Measurements from ENCODE around the gene CTXND2.
A peak's percentile ranks its signal among the peaks of the same experiment; 100 is the strongest.
"Not testable (repeated sequence)": the region's sequence is repeated elsewhere in the genome, so short reads cannot be mapped to it uniquely, and the experiment has no call there.

Gene CTXND2

GRCh38 chr1:150887018-150887417 is at the start of gene CTXND2:
TSS of gene CTXND2 (plus strand) at chr1:150887136. CDS start at chr1:150912315, 25,179 bp downstream.
- peak; percentile 99 for DNase-seq

GRCh38 chr1:150840850-150841249 is 46.1 kb upstream of the CTXND2 start:
- DNase-seq = not testable (repeated sequence)

GRCh38 chr1:150841626-150842025 is 45.3 kb upstream of the CTXND2 start:
- DNase-seq = no peak

GRCh38 chr1:150842343-150842742 is 44.6 kb upstream of the CTXND2 start:
- DNase-seq = no peak

- DNase-seq = no peak
These were observed 44.0 kb upstream of the CTXND2 start for GRCh38 chr1:150842964-150843363.

- no peak for DNase-seq
These were observed 43.5 kb upstream of the CTXND2 start for GRCh38 chr1:150843474-150843873.

- DNase-seq = no peak
These were observed 40.3 kb upstream of the CTXND2 start for GRCh38 chr1:150846473-150847146.

GRCh38 chr1:150850801-150851362 is 36.1 kb upstream of the CTXND2 start:
- DNase-seq = not testable (repeated sequence)

- not testable (repeated sequence) for DNase-seq
These were observed 34.2 kb upstream of the CTXND2 start for GRCh38 chr1:150852734-150853133.

GRCh38 chr1:150863724-150864123 is 23.2 kb upstream of the CTXND2 start:
- DNase-seq = no peak

GRCh38 chr1:150864200-150864599 is 22.7 kb upstream of the CTXND2 start:
- not testable (repeated sequence) for DNase-seq

GRCh38 chr1:150869683-150870082 is 17.3 kb upstream of the CTXND2 start:
- no peak for DNase-seq

GRCh38 chr1:150872572-150872971 is 14.4 kb upstream of the CTXND2 start:
- DNase-seq = no peak

GRCh38 chr1:150873521-150873920 is 13.4 kb upstream of the CTXND2 start:
- no peak for DNase-seq

- no peak for DNase-seq
These were observed 12.3 kb upstream of the CTXND2 start for GRCh38 chr1:150874455-150875196.

- DNase-seq = no peak
These were observed 11.5 kb upstream of the CTXND2 start for GRCh38 chr1:150875197-150876118.

- DNase-seq = peak; percentile 36
These were observed 10.8 kb upstream of the CTXND2 start for GRCh38 chr1:150876119-150876454.

- DNase-seq = not testable (repeated sequence)
These were observed 8.0 kb upstream of the CTXND2 start for GRCh38 chr1:150878931-150879330.

- DNase-seq = peak; percentile 85
These were observed 5.4 kb upstream of the CTXND2 start for GRCh38 chr1:150881331-150882070.

GRCh38 chr1:150883121-150883520 is 3.8 kb upstream of the CTXND2 start:
- DNase-seq = not testable (repeated sequence)

GRCh38 chr1:150888727-150889126 is 1.8 kb downstream of the CTXND2 start:
- no peak for DNase-seq

GRCh38 chr1:150890033-150890416 is 3.1 kb downstream of the CTXND2 start:
- DNase-seq = no peak

Data from NCI-H226 (cell line).